ENCODE measurements around the gene CWC22.

Gene CWC22

DNA sequence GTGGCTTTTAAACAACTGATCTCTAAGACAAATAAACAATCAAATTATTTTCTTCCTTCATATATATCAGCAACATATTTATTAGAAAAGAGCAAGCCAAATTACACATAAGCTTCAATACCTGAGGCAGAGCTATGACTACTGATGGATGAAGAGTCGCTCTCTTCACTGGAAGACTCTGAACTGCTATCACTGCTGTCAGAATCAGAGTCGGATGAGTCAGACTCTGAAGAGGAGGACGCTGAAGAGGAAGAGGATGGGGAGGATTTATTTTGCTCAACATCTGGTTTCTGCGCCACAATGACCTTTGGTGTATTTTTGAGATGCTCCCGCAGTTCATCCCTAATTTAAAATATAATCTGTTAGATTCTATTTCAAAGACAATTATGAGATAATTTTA, 56.7 kb downstream of the CWC22 start:
- TF ChIP-seq, protein P1, sequence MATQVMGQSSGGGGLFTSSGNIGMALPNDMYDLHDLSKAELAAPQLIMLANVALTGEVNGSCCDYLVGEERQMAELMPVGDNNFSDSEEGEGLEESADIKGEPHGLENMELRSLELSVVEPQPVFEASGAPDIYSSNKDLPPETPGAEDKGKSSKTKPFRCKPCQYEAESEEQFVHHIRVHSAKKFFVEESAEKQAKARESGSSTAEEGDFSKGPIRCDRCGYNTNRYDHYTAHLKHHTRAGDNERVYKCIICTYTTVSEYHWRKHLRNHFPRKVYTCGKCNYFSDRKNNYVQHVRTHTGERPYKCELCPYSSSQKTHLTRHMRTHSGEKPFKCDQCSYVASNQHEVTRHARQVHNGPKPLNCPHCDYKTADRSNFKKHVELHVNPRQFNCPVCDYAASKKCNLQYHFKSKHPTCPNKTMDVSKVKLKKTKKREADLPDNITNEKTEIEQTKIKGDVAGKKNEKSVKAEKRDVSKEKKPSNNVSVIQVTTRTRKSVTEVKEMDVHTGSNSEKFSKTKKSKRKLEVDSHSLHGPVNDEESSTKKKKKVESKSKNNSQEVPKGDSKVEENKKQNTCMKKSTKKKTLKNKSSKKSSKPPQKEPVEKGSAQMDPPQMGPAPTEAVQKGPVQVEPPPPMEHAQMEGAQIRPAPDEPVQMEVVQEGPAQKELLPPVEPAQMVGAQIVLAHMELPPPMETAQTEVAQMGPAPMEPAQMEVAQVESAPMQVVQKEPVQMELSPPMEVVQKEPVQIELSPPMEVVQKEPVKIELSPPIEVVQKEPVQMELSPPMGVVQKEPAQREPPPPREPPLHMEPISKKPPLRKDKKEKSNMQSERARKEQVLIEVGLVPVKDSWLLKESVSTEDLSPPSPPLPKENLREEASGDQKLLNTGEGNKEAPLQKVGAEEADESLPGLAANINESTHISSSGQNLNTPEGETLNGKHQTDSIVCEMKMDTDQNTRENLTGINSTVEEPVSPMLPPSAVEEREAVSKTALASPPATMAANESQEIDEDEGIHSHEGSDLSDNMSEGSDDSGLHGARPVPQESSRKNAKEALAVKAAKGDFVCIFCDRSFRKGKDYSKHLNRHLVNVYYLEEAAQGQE (IDR thresholded peaks at IDR 0.05; ENCODE audit: insufficient read depth in 1 of 2, low read depth in 2 of 2, low read length in 2 of 2) = no peak
- no peak for TF ChIP-seq SIN3A (IDR thresholded peaks at IDR 0.05; ENCODE audit: borderline replicate concordance, insufficient read depth, low read length)
- TF ChIP-seq TAF1 (IDR thresholded peaks at IDR 0.05; ENCODE audit: borderline replicate concordance, insufficient read depth, low read length) = no peak
- no peak for TF ChIP-seq FOXP2 (optimal IDR thresholded peaks at IDR 0.05; ENCODE audit: borderline replicate concordance, extremely low read depth, extremely low read length, insufficient read depth)
- no peak for TF ChIP-seq POLR2AphosphoS5 (IDR thresholded peaks at IDR 0.05; ENCODE audit: low read depth, low read length)

DNA sequence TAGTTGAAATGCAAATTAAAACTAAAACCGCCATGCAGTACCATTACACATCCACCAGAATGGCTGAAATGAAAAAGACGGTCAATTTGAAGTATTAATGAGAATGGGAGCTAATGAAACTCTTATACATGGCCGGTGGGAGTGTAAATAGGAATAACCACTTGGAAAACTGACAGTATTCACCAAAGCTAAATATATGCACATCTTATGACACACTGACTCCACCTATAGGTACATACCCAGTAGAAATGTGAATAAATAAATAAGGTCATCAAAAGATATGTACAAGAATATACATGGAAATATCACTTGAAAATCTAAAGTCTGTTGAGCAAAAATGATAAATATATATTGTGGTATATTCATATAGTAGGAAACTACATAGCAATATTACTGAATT, 57.7 kb downstream of the CWC22 start:
- TF ChIP-seq FOXP2 (optimal IDR thresholded peaks at IDR 0.05; ENCODE audit: borderline replicate concordance, extremely low read depth, extremely low read length, insufficient read depth) = no peak
- no peak for TF ChIP-seq TAF1 (IDR thresholded peaks at IDR 0.05; ENCODE audit: borderline replicate concordance, insufficient read depth, low read length)
- no peak for TF ChIP-seq POLR2AphosphoS5 (IDR thresholded peaks at IDR 0.05; ENCODE audit: low read depth, low read length)
- TF ChIP-seq SIN3A (IDR thresholded peaks at IDR 0.05; ENCODE audit: borderline replicate concordance, insufficient read depth, low read length) = no peak
- TF ChIP-seq, protein P1 (IDR thresholded peaks at IDR 0.05; ENCODE audit: insufficient read depth in 1 of 2, low read depth in 2 of 2, low read length in 2 of 2) = no peak

DNA sequence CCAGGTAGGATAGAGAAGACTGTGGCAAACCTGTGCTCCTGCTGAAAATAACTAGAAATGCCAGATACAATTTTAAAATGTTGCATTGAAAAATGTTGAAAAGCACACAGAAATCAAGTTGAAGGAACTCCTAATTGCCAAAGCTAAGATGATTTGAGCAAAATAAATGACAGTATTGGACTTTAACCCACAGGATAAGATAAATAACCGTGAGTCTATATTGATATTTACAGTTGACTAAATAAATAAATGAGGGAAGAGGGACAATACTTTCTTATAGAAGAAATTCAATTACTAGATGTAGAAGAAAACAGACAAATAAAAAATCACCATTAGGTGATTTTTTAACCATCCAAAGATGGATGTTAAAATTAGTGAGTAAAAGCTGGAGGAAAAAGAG, 59.0 kb downstream of the CWC22 start:
- TF ChIP-seq, protein P1 (IDR thresholded peaks at IDR 0.05; ENCODE audit: insufficient read depth in 1 of 2, low read depth in 2 of 2, low read length in 2 of 2) = no peak
- TF ChIP-seq SIN3A (IDR thresholded peaks at IDR 0.05; ENCODE audit: borderline replicate concordance, insufficient read depth, low read length) (no peak), FOXP2 (optimal IDR thresholded peaks at IDR 0.05; ENCODE audit: borderline replicate concordance, extremely low read depth, extremely low read length, insufficient read depth) (no peak), POLR2AphosphoS5 (IDR thresholded peaks at IDR 0.05; ENCODE audit: low read depth, low read length) (no peak), TAF1 (IDR thresholded peaks at IDR 0.05; ENCODE audit: borderline replicate concordance, insufficient read depth, low read length) (no peak)

DNA sequence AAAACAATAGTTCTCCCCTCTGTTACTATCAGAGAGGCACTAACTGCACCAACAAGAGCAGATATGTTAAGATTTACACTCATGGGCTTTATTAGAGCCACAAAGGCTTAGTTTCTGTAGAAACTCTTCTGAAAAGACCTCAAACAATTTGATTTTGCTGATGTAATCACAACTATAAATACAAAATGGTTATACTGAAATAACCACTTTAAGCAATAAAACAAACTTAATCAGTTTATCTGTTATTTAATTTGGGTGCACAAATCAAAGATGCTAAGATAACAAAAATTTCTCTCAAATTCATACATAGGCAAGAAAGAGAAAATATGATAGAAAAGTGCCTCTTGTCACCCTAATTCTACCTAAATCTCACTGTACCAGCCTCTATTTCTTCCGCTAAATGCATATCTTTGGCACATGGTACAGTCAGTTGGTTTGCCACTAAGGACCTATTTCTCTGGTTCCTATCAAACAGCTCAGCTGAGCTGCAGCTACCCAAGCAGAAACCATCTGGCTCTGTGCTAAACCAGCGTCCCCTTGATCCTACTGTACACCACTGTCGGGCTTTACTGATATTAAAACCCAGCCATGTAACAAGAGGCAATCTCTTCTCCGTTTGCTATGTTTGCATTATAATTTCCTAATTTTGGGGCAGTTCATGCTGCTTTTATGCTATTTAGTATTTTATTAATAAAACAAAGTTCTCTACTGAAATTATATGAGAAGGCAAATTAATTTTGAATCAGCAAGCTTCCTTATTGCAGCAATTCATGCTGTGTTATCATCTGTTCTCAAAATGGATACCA, 60.1 kb downstream of the CWC22 start:
- TF ChIP-seq POLR2AphosphoS5 (IDR thresholded peaks at IDR 0.05; ENCODE audit: low read depth, low read length) = no peak
- TF ChIP-seq, protein P1 (IDR thresholded peaks at IDR 0.05; ENCODE audit: insufficient read depth in 1 of 2, low read depth in 2 of 2, low read length in 2 of 2) = no peak
- TF ChIP-seq TAF1 (IDR thresholded peaks at IDR 0.05; ENCODE audit: borderline replicate concordance, insufficient read depth, low read length) = no peak
- no peak for TF ChIP-seq SIN3A (IDR thresholded peaks at IDR 0.05; ENCODE audit: borderline replicate concordance, insufficient read depth, low read length)
- TF ChIP-seq FOXP2 (optimal IDR thresholded peaks at IDR 0.05; ENCODE audit: borderline replicate concordance, extremely low read depth, extremely low read length, insufficient read depth) = no peak
